Ishikawa (cell line): ENCODE data around the gene NKX1-1.

Source experiments
- CEBPB ChIP-seq: IDR thresholded peaks from 2 replicates; pipeline ENCODE4 v1.6.1; 2012
- CREB1 ChIP-seq: IDR thresholded peaks from 2 replicates; pipeline ENCODE4 v1.6.1; 2012; ENCODE audit warnings: low read depth
- EGR1 ChIP-seq: IDR thresholded peaks from 2 replicates; pipeline ENCODE4 v1.6.1; 2012
- EP300 ChIP-seq: IDR thresholded peaks from 2 replicates; pipeline ENCODE4 v1.6.1; 2012; ENCODE audit warnings: borderline replicate concordance
- FOXM1 ChIP-seq: IDR thresholded peaks from 2 replicates; pipeline ENCODE4 v1.6.1; 2012; ENCODE audit warnings: low read depth, borderline replicate concordance
- NFIC ChIP-seq: IDR thresholded peaks from 2 replicates; pipeline ENCODE4 v1.6.1; 2012
- RAD21 ChIP-seq: IDR thresholded peaks from 2 replicates; pipeline ENCODE4 v1.6.1; 2012; ENCODE audit warnings: low read depth
- TAF1 ChIP-seq: IDR thresholded peaks from 2 replicates; pipeline ENCODE4 v1.6.1; 2012; ENCODE audit warnings: low read depth, mild to moderate bottlenecking
- TCF12 ChIP-seq: IDR thresholded peaks from 2 replicates; pipeline ENCODE4 v1.6.1; 2012; ENCODE audit warnings: low read depth
- TEAD4 ChIP-seq: IDR thresholded peaks from 2 replicates; pipeline ENCODE4 v1.6.1; 2012
- YY1 ChIP-seq: IDR thresholded peaks from 2 replicates; pipeline ENCODE4 v1.6.1; 2012; ENCODE audit warnings: low read depth
- ZBTB7A ChIP-seq: IDR thresholded peaks from 2 replicates; pipeline ENCODE4 v1.6.1; 2012; ENCODE audit warnings: low read depth
- TF ChIP-seq, protein P1 (sequence below): IDR thresholded peaks from 2 replicates; pipeline ENCODE4 v1.6.1; 2012
- TF ChIP-seq, protein P2 (sequence below): IDR thresholded peaks from 2 replicates; pipeline ENCODE4 v1.6.1; 2012; ENCODE audit warnings: low read depth, mild to moderate bottlenecking
- TF ChIP-seq, protein P3 (sequence below): IDR thresholded peaks from 2 replicates; pipeline ENCODE4 v1.6.1; 2012

NKX1-1 gene

DNA sequence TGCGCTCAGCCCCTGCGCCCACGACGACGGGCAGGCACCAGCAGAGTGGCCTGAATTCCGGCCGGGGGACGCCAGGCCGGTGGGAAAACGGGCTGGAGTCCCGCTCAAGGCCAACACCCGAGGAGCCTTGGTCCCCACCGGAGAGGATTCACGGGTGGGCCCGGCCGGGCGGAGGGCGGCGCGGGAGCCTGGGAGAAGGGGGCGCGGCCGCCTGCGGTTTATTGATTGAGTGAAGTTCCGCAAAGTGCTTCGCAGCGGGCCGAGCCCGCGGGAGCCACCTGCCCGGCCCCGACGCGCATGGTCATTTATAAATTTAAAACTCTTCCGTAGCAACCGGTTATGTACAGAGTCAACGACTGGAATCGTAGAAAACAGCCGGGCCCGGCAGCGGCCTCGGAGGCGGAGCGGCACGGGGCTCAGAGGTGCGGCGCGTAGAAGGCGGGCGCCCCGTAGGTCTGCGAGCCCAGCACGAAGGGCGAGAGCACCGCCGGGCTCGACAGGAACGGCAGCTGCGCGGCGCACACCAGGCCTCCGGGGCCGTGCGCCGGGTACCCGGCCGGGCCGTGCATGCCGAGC, 3.6 kb downstream of the NKX1-1 start:
- TF ChIP-seq TEAD4 (no peak), YY1 (no peak), EP300 (no peak), TAF1 (no peak)

DNA sequence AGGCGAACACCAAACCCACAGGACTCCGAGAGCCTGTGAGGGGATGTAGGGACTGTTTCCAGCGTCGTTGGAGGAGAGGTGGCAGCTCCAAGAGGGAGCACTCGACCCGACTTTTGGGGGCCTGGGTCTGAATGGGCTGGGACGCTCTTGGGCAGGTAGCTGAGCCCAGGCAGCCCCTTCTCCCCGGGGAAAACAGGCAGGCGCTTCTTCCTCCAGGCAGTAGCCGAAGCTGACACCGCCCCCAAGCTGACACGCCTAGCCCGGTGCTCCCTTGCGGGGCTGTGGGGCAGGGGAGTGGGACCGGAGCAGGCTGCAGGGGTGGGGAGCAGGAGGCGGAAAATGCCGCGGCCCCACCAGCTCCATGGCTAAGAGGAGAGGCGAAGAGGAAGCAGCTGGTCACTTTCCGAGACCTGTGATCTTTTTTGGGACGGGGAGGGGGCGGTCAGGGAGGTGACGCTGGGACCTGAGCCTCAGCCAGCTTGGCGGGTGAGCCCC, 4.2 kb downstream of the NKX1-1 start:
- TF ChIP-seq ZBTB7A (no peak), CREB1 (no peak), NFIC (no peak), CEBPB (no peak), EP300 (no peak), FOXM1 (no peak), RAD21 (no peak), EGR1 (no peak), TCF12 (no peak), TAF1 (no peak)
- TF ChIP-seq, protein P1, sequence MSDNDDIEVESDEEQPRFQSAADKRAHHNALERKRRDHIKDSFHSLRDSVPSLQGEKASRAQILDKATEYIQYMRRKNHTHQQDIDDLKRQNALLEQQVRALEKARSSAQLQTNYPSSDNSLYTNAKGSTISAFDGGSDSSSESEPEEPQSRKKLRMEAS = no peak
- TF ChIP-seq, protein P2, sequence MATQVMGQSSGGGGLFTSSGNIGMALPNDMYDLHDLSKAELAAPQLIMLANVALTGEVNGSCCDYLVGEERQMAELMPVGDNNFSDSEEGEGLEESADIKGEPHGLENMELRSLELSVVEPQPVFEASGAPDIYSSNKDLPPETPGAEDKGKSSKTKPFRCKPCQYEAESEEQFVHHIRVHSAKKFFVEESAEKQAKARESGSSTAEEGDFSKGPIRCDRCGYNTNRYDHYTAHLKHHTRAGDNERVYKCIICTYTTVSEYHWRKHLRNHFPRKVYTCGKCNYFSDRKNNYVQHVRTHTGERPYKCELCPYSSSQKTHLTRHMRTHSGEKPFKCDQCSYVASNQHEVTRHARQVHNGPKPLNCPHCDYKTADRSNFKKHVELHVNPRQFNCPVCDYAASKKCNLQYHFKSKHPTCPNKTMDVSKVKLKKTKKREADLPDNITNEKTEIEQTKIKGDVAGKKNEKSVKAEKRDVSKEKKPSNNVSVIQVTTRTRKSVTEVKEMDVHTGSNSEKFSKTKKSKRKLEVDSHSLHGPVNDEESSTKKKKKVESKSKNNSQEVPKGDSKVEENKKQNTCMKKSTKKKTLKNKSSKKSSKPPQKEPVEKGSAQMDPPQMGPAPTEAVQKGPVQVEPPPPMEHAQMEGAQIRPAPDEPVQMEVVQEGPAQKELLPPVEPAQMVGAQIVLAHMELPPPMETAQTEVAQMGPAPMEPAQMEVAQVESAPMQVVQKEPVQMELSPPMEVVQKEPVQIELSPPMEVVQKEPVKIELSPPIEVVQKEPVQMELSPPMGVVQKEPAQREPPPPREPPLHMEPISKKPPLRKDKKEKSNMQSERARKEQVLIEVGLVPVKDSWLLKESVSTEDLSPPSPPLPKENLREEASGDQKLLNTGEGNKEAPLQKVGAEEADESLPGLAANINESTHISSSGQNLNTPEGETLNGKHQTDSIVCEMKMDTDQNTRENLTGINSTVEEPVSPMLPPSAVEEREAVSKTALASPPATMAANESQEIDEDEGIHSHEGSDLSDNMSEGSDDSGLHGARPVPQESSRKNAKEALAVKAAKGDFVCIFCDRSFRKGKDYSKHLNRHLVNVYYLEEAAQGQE = no peak

DNA sequence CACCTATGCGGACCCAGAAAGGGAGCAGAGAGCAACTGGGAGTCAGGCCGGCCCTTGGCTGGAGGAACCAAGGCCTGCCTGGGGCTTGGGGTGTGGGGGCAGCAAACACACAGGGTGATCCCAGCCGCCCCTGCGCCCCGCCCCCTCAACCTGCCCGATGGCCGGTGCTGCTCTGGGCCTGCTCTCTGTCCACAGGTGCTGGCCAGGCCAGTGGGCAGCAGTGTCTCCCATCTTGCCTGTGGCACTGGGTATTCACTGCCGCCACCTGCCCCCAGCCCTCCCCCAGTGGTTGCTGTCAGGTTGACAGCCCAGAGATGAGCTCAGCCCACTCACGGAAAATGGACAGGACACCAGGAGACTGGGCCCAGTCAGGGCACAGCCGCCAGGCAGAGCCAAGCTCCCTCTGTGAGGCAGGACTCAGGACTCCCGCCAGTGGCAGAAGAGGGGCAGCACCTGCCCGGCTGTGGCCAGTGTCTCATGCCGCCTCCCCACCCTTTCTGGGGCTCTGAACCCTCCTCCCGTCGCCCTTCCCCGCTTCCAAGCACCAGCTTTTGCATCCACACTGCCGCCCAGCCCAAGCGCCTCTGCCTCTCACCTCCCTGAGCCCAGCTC, 4.7 kb downstream of the NKX1-1 start:
- TF ChIP-seq EGR1 = no peak
- TF ChIP-seq FOXM1 = no peak

DNA sequence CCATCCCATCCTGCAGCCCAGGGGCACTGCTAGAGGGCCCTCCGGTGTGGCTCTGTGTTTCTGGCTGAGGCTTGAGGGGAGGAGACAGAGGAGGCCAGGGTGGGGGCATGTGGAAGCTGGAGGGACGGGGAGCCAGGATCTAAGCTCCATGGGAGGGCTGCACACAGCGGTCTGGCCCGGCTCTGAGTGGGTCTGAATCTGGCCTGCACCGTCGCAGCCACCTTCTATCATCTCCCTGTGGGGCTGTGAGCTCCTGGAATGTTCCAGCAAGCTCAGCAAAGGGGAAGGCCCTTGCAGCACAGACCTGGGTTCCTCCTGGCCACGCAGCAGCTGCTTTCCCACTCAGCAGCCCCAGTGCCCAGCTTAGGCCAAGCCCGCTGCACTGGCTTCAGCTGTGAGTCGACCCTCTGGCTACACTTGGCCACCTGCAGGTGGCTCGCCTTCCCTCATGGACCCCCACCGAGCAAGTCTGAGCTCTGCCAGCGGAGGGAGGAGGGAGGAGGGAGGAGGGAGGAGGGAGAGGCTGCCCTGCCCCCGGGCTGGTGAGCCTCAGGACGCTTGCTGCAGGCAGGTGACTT, 5.3 kb downstream of the NKX1-1 start:
- TF ChIP-seq CREB1 (no peak), EGR1 (no peak), TAF1 (no peak), CEBPB (no peak), YY1 (no peak), FOXM1 (no peak), EP300 (no peak), TEAD4 (no peak), NFIC (no peak), ZBTB7A (no peak), TCF12 (no peak), RAD21 (no peak)
- TF ChIP-seq, protein P3, sequence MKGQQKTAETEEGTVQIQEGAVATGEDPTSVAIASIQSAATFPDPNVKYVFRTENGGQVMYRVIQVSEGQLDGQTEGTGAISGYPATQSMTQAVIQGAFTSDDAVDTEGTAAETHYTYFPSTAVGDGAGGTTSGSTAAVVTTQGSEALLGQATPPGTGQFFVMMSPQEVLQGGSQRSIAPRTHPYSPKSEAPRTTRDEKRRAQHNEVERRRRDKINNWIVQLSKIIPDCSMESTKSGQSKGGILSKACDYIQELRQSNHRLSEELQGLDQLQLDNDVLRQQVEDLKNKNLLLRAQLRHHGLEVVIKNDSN = no peak
- TF ChIP-seq, protein P2 = no peak
- TF ChIP-seq, protein P1 = no peak

DNA sequence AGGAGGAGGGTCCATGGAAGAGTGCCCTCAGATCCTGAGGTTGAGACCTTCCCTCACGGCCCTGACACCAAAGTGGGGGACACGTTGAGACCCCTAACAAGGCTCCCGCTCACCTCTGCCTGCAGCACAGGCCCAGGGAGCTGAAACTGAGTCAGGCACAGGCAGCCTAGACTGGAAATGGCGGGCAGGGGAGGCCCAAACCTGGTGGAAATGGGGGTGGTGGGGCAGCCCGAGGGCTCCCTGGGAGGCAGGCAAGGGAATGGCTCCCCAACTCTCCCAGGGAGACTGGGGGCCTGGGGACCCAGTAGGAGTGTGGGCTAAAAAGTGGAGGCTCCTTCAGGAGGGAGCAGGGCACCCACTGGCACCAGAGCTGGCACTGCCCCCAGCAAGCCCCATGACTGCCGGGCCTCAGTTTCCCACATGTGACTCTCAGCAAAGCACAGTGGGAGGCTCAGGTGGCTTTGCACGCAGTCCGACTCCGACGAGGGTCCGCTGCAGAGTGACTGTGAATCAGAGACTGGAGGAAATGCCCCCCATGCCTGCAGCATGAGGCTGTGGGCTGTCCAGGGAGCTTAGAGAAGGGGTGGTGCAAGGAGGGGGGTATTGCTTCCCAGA, 5.9 kb downstream of the NKX1-1 start:
- TF ChIP-seq CEBPB (no peak), FOXM1 (no peak), CREB1 (no peak), EP300 (no peak), TAF1 (no peak), YY1 (no peak), TEAD4 (no peak), RAD21 (no peak), EGR1 (no peak), ZBTB7A (no peak), TCF12 (no peak), NFIC (no peak)
- TF ChIP-seq, protein P1 = no peak
- TF ChIP-seq, protein P2 = no peak
